ENCODE data around the gene ABI3BP.

GRCh38 chr3:100993309-100993708, at the start of gene ABI3BP:
- TF ChIP-seq CTCF (conservative IDR thresholded peaks at IDR 0.05; ENCODE audit: low read depth in 2 of 2) (no peak), EZH2phosphoT487 (IDR thresholded peaks at IDR 0.05; ENCODE audit: unreplicated experiment) (no peak), CREB1 (CRISPR knock-in tag; IDR thresholded peaks at IDR 0.05; ENCODE audit: low read depth) (no peak), EZH2 (IDR thresholded peaks at IDR 0.05; ENCODE audit: low read depth, unreplicated experiment) (no peak), POLR2AphosphoS5 (IDR thresholded peaks at IDR 0.05; ENCODE audit: low read depth) (no peak)

Measured in GM23338 (cell line).